ENCODE data around the gene SRPRB.

The SRPRB gene

GRCh38 chr3:133865136-133865855 lies 59.7 kb downstream of the SRPRB start:
- DNase-seq (ENCODE audit: low spot score) (no peak), FAIRE-seq (no peak)

- FAIRE-seq, result no peak
- DNase-seq (ENCODE audit: low spot score), result no peak
Measured at GRCh38 chr3:133866141-133866540, 60.5 kb downstream of the SRPRB start.

- DNase-seq (ENCODE audit: low spot score) (no peak), FAIRE-seq (no peak)
Measured at GRCh38 chr3:133868186-133868585, 62.6 kb downstream of the SRPRB start.

GRCh38 chr3:133868758-133869475 lies 63.3 kb downstream of the SRPRB start:
- no peak for FAIRE-seq

GRCh38 chr3:133869586-133869985 lies 64.0 kb downstream of the SRPRB start:
- no peak for FAIRE-seq
- DNase-seq (ENCODE audit: low spot score), result no peak

More at GRCh38 chr3:133868758-133869475, 63.3 kb downstream of the SRPRB start:
- no peak for DNase-seq (ENCODE audit: low spot score)

- no peak for FAIRE-seq
- DNase-seq (ENCODE audit: low spot score), result no peak
Measured at GRCh38 chr3:133870822-133871221, 65.2 kb downstream of the SRPRB start.
